GM18519 (cell line): ENCODE results near the gene TRAPPC6A.

Experiments used
- ATAC-seq: cut with Tn5 transposase; IDR thresholded peaks from one replicate; pipeline ENCODE4 v1.9.1; 2021; ENCODE audit warnings: mild to moderate bottlenecking, moderate library complexity; ENCODE audit not compliant: unreplicated experiment, low FRiP score

Gene TRAPPC6A

DNA sequence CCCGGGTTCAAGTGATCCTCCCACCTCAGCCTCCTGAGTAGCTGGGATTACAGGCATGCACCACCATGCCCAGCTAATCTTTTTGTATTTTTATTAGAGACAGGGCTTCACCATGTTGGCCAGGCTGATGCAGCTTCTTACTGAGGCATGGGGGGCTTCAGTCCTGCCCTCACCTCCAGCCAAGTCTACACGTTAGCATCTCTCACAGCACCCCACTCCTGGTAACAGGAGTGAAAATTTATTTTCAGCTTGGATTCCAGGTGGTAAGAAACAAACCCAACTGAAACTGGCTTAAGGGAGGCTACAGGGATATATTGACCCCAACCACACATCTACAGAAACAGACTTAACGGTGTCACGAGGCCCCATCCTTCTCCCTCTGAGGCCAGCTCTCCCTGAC lies 27.9 kb downstream of the TRAPPC6A start:
- ATAC-seq, result no peak

GRCh38 chr19:45149129-45149528 lies 28.9 kb downstream of the TRAPPC6A start:
- ATAC-seq, result no peak

DNA sequence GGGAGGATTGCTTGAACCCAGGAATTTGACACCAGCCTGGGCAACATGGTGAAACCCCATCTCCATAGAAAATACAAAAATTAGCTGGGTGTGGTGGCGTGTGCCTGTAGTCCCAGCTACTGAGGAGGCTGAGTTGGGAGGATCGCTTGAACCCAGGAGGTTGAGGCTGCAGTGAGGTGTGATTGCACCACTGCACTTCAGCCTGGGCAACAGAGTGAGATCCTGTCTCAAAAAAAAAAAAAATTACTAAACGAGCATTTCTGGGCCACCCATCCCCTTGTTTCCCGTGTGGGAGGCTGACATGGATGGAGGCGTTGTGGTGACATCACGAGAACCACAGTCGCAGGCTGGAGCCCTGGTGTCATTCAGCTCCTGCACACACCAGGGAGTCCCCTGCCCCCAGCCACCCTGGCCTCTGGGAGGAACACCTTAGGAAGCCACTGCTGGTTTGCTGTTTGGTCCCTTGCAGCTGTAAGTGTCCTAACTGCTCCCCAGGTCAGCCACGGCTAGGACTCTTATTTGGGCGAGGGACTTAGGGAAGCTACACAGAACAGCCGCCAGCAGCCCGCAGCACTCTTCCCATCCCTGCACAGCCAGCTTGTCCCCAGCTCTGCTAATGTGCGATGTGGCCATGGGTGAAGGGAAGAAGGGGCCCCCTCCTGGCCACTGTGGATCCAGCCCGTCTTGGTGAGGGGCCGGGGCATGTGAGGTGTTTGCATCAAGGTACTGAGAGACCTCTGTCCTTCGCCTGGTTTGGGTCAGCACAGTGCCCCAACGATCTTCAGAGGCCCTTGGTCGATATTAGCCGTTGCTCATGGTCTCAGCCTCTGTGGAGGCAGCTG lies 30.0 kb downstream of the TRAPPC6A start:
- no peak for ATAC-seq

DNA sequence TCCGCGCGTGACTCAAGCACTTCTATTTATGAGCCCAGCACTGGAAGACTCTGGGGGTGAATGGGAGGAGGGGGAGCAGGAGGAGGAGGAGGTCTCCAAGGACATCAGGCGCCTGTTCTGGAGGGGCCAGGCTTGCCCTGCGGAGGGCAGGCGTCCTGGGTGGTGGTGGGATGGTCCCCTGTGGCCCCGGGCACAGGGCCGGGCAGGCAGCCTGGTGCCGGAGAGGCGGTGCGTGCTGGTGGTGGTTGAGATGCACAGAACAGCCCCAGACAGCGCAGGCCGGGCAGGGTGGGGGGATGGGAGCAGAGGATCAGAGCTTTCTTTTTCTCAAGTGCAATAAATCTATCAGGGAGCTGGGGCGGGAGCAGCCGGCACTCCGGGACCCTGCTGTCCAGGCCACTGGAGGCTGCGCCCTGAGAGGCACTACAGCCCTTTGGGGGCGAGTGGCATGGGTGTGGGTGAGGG lies 31.3 kb downstream of the TRAPPC6A start:
- no peak for ATAC-seq

- ATAC-seq, result no peak
Measured at GRCh38 chr19:45146251-45146650, 31.8 kb downstream of the TRAPPC6A start.

DNA sequence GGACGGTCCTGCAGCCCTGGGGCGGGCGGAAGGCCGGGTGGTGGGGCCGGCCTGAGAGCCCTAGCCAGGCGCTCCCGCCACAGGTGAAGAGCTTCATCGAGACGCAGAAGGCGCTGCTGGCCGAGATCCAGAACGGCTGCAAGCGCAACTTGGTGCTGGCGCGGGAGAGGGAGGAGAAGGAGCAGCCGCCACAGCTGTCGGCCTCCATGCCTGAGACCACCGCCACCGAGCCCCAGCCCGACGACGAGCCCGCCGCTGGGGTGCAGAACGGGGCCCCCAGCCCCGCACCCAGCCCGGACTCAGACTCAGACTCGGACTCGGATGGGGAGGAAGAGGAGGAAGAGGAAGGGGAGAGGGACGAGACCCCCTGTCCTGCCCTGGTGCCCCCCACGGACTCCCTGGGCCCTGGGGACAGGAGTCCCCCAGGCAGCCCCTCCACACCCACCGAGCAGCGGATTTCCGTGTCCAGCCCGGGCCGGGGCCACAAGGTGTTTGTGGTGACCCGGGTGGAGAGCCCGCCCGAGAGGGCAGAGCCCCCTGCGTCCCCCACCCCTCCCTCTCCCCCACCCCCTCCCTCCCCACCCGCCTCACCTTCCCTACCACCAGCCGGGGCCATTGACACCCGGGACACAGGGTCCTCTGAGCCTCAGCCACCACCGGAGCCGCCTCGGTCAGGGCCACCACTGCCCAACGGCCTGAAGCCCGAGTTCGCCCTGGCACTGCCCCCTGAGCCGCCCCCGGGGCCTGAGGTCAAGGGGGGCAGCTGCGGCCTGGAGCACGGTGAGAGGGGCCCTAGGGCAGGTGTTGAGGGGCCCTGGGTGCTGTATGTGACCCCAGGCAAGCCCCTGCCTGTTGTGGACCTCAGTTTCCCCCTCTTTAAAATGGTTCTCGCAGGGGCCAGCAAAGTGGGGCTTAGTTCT lies 32.5 kb downstream of the TRAPPC6A start:
- ATAC-seq, result no peak

GRCh38 chr19:45144431-45145269 lies 33.4 kb downstream of the TRAPPC6A start:
- ATAC-seq, result no peak

DNA sequence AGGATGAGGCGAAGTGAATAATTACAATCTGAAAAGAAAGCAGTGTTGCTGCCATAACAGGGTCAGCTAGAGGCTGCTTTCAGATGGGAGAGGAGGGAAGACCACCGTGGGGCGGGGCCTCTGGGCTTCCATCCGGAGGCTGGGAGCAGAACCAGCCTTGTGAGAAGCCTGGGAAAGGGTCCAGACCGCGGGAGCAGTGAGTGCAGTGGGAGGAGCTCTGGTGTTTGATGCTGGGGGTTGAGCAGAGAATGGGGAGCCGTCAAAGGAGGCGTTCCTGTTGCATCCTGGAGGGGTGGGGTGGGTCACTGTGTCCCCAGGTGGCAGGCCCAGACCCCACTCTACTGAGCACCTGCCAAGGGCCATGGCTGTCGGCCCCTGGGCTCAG lies 35.3 kb downstream of the TRAPPC6A start:
- no peak for ATAC-seq

- ATAC-seq, result no peak
Measured at GRCh38 chr19:45142016-45142725, 35.9 kb downstream of the TRAPPC6A start.

- no peak for ATAC-seq
Measured at GRCh38 chr19:45141203-45141900, 36.7 kb downstream of the TRAPPC6A start.

DNA sequence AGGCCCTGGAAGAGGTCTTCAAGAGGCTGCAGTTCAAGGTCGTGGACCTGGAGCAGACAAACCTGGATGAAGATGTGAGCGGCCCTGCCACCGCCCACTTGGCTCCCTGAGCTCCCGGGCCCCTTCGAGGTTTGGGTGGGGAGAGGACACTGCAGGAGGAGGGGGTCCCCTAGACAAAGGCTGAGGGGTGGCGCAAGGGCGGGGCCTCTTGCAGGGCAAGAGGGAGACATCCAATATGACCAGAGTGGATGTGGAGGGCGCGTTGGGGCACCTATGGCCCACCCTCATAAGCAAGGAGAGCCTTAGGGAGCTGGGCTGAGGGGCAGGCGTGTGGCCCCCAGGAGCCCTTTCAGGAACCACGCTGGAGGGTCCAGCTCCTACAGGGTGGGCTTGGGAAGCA lies 37.5 kb downstream of the TRAPPC6A start:
- no peak for ATAC-seq

- no peak for ATAC-seq
Measured at GRCh38 chr19:45140144-45140503, 37.9 kb downstream of the TRAPPC6A start.

GRCh38 chr19:45139286-45140143 lies 38.5 kb downstream of the TRAPPC6A start:
- ATAC-seq, result no peak

GRCh38 chr19:45138303-45138751 lies 39.7 kb downstream of the TRAPPC6A start:
- no peak for ATAC-seq

DNA sequence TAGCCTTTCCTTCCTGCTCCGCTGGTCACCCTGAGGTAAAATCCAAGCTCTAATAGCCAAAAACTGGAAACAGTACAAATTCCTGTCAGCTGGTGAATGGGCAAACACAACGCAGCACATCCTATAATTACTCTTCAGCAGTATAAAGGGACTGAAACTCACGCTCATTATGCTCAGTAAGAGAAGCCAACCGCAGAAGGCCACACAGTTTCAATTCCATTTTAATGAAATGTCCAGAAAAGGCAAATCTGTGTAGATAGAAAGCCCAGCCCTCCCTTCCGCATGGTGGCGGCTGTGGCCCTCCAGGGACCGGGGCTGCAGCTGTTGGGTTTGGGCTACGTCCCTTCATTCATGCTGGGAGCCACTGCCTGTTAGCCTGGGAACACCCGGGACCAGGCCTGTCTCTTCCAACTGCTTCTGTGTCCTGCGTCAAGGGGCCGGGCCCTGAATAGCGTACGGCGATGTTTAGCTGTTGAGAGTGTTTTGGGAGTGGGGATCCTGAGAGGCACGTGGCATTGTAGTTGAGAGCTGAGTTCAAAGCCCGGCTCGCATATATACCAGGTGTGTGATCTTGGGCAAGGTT lies 40.8 kb downstream of the TRAPPC6A start:
- ATAC-seq, result peak; percentile 54

DNA sequence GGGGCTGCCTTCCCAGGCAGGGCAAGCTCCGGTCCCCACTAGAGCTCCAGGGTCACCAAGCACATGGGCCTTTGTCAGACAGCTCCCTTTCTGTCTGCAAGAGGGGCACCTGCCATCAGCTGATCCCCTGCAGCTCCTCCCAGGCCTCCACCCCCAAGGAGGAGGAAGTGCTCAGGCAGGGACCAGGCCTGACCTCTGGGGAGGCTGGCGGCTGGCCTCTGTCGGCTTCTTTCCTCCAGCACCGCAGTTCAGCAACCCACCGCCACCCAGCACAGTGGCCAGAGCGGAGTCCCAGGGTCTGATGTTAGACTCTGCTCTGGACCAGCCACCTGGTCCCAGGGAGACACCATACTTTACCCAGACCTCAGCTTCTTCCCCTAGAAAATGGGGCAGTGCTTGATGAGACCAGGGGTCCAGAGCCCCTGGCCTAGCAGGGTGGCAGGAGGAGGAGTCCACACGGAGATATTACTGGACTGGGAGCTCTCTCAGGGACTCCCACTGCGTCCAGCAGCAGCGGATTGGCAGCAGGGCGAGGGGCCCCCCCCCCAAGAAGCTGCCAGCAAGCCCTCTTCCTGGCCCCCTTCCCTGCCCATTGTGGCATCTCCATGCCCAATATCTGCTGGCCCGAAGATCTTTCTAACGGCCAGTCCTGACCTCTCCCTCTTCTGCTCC lies 41.4 kb downstream of the TRAPPC6A start:
- no peak for ATAC-seq

DNA sequence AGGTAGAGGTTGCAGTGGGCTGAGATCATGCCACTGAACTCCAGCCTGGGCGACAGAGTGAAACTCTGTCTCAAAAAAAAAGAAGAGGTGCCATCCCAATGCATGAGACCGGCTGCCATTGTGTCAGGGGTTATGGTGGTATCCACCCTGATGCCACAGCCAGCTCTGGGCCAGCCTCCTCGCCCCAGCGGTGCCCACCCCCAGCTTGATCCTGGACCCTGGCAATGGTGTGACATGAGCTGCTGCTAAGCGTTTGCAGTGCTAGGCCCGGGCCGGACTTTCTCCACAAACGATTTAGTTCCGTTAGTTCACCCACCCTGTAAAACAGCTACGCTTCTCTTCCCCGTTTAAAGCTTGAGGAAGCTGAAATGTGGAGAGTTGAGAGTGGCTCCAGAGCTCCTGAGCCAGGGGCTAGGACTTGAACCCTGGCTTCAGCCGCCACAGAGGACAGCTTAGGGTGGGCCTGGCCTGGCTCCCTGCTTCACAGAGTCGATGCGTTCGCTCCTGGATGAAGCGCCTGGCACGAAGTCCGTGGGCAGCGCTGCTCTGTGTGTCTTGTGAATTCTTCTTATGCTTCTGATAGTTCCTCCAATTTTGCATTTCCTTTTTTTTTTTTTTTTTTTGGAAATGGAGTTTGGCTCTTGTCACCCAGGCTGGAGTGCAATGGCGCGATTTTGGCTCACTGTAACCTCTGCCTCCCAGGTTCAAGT lies 42.7 kb downstream of the TRAPPC6A start:
- ATAC-seq, result no peak
